ENCODE results near the gene SCAMP4.

GRCh38 chr19:1942934-1943555 is 37.8 kb downstream of the SCAMP4 start:
- TF ChIP-seq ZEB1 (IDR thresholded peaks at IDR 0.05; ENCODE audit: insufficient replicate concordance, low read depth) (no peak), E2F1 (CRISPR knock-in tag; IDR thresholded peaks at IDR 0.05) (no peak), ZNF501 (CRISPR knock-in tag; IDR thresholded peaks at IDR 0.05) (no peak), EHMT2 (IDR thresholded peaks at IDR 0.05; ENCODE audit: borderline replicate concordance, low read depth, low read length) (no peak), ZZZ3 (CRISPR knock-in tag; IDR thresholded peaks at IDR 0.05; ENCODE audit: borderline replicate concordance) (no peak), HCFC1 (IDR thresholded peaks at IDR 0.05; ENCODE audit: low read depth, low read length) (no peak), TMF1 (CRISPR knock-in tag; IDR thresholded peaks at IDR 0.05; ENCODE audit: low read depth) (no peak), ATF4 (CRISPR knock-in tag; IDR thresholded peaks at IDR 0.05) (no peak), FOXA1 (IDR thresholded peaks at IDR 0.05) (no peak), FOXA1 (CRISPR knock-in tag; IDR thresholded peaks at IDR 0.05) (no peak), ZNF224 (CRISPR knock-in tag; IDR thresholded peaks at IDR 0.05) (no peak)

Data from HepG2 (cell line).